ENCODE data around the gene SNRPB2.

- TF ChIP-seq, protein P1, sequence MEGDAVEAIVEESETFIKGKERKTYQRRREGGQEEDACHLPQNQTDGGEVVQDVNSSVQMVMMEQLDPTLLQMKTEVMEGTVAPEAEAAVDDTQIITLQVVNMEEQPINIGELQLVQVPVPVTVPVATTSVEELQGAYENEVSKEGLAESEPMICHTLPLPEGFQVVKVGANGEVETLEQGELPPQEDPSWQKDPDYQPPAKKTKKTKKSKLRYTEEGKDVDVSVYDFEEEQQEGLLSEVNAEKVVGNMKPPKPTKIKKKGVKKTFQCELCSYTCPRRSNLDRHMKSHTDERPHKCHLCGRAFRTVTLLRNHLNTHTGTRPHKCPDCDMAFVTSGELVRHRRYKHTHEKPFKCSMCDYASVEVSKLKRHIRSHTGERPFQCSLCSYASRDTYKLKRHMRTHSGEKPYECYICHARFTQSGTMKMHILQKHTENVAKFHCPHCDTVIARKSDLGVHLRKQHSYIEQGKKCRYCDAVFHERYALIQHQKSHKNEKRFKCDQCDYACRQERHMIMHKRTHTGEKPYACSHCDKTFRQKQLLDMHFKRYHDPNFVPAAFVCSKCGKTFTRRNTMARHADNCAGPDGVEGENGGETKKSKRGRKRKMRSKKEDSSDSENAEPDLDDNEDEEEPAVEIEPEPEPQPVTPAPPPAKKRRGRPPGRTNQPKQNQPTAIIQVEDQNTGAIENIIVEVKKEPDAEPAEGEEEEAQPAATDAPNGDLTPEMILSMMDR (IDR thresholded peaks at IDR 0.05) = no peak
- no peak for TF ChIP-seq POLR2A (IDR thresholded peaks at IDR 0.05)
Measured at GRCh38 chr20:16764560-16764959, 34.7 kb downstream of the SNRPB2 start.
